ENCODE measurements around the gene AQP10.

DNA sequence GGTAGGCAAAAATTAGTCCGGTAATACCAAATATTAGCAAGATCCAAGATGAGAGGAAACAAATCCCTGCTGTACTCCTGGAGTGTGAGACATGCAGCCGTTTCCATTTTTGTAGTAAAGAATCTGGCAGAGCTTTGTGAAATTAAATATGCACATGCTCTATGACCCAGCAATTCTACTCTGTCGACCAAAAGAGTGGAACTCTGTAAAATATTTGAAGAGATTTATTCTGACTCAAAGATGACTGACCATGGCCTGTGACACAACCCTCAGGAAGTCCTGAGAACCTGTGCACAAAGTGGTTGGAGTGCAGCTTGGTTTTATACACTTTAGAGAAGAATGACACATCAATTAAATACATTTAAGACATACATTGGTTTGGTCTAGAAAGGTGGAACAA is 32.2 kb upstream of the AQP10 start:
- TF ChIP-seq, protein P1, sequence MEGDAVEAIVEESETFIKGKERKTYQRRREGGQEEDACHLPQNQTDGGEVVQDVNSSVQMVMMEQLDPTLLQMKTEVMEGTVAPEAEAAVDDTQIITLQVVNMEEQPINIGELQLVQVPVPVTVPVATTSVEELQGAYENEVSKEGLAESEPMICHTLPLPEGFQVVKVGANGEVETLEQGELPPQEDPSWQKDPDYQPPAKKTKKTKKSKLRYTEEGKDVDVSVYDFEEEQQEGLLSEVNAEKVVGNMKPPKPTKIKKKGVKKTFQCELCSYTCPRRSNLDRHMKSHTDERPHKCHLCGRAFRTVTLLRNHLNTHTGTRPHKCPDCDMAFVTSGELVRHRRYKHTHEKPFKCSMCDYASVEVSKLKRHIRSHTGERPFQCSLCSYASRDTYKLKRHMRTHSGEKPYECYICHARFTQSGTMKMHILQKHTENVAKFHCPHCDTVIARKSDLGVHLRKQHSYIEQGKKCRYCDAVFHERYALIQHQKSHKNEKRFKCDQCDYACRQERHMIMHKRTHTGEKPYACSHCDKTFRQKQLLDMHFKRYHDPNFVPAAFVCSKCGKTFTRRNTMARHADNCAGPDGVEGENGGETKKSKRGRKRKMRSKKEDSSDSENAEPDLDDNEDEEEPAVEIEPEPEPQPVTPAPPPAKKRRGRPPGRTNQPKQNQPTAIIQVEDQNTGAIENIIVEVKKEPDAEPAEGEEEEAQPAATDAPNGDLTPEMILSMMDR (conservative IDR thresholded peaks at IDR 0.05): no peak
- no peak for TF ChIP-seq EZH2 (IDR thresholded peaks at IDR 0.05; ENCODE audit: low read depth)

Data from PC-9 (cell line).